Stimulated activated CD8-positive, alpha-beta memory T cell treated with anti-CD3 and anti-CD28 coated beads, Interleukin-7, amount 100 ng/mL, for 24 hours (primary cell): ENCODE data around the gene ZNF496.
"Not testable (repeated sequence)": the region's sequence is repeated elsewhere in the genome, so short reads cannot be mapped to it uniquely, and the experiment has no call there.

Experiments
- DNase-seq: peaks from one replicate; pipeline ENCODE4 v3.0.0-alpha.2; 2020; ENCODE audit warnings: low read depth

ZNF496 gene

GRCh38 chr1:247358920-247359319 is 27.3 kb upstream of the ZNF496 start:
- DNase-seq = no peak

GRCh38 chr1:247357781-247358211 is 26.1 kb upstream of the ZNF496 start:
- DNase-seq = no peak

- DNase-seq = no peak
Measured at GRCh38 chr1:247357052-247357780, 25.5 kb upstream of the ZNF496 start.

DNA sequence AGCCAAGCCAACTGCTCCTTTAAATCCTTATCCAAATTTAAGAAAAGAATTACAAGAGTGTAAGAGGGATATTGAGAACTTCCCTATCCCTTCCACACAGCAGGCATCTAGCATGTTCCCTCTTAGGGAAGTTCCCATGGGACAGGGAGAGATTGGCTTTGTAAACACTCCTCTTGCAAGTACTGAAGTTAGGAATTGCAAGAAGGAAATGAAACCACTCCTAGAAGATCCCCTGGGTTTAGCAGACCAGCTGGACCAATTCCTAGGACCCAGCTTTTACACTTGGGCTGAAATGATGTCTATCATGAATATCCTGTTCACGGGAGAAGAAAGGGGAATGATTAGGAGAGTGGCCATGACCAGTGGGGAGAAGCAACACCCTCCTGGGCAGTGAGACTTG is 23.5 kb upstream of the ZNF496 start:
- not testable (repeated sequence) for DNase-seq

DNA sequence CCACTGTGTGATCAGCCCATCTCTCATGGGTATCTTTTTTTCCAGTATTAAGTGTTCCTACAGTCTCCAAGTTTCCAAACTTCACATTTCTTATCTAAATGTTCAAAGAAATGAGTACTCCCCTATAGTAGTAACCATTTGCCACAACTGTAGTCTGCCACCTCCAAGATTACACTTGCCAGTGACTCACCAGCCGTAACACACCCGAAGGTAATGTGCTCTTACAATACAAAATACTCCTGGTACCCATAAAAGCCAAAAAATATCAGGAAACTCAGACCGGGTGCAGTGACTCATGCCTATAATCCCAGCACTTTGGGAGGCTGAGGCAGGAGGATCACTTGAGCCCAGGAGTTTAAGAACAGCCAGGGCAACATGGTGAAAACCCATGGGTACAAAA is 20.5 kb upstream of the ZNF496 start:
- DNase-seq = no peak

- no peak for DNase-seq
Measured at GRCh38 chr1:247350587-247350986, 18.9 kb upstream of the ZNF496 start.

DNA sequence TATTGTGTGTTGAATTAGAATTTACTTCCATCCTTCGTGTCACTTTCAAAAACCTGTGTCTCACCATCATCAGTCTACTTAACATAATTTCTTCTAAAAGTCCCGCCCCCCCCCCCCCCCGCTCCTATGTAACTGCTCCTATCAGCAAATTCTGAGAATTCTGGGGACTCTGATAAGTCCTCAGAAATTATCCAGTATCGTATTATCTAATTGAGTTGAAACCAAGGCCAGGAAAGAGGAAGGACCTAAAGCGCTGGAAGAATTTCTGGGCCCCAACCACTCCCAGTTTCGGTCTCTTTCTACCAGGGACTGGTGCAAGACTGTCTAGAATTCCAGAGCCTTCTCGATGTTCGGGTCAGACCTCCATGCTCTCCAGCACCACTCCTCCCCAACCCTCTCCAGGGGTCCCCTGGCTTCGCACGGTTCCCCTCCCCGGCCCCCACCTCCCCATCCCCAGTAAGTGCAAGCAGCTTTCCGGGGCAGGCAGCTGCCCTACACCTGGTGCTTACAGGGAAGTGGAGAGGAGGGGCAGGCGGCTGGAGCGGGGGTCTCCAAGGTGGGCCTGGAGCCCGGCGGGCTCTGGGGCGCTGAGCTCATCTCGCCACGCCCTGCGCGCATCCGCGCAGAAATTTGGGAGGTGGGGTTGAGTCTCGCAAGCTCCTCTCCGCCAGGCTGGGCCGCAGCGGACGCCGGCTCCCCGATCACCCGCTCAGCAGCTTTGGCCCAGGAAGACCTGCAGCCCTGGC is 16.0 kb upstream of the ZNF496 start:
- no peak for DNase-seq

DNA sequence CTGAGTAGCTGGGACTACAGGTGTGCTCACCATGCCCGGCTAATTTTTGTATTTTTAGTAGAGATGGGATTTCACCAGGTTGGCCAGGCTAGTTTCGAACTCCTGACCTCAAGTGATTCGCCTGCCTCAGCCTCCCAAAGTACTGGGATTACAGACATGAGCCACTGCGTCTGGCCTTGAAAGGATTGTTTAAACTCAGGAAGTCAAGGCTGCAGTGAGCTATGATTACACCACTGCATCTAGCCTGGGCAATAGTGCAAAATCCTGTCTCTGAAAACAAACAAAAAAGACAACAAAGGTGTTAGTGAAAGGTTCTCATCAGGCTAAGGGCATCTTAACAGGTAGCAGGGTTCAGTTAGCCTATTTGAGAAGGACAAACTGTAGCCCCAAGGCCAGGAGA is 14.2 kb upstream of the ZNF496 start:
- no peak for DNase-seq

- DNase-seq = no peak
Measured at GRCh38 chr1:247343801-247344200, 12.1 kb upstream of the ZNF496 start.

DNA sequence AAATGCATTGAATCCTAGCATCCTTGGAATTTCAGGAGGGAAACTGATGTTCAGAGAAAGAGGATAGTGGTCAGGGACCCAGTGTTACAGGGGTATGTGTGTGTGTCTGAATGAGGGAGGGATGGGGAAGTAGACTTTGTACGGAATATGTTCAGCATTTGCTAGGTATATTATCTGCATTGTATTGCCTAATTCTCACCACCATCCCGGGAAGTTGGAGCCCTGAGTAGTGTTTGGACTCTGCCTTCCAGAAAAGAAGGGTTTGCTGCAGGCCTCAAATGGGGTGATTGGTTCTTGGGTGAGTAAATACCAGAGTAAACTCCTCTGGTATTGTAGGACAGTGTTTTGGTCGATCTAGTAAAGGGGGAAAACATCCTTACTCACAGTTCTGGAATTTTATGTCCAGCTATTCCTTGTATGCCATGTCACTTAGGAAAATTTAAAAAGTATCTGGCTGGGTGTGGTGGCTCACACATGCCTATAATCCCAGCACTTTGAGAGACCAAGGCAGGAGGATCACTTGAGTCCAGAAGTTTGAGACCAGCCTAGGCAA is 7.1 kb upstream of the ZNF496 start:
- DNase-seq = no peak

DNA sequence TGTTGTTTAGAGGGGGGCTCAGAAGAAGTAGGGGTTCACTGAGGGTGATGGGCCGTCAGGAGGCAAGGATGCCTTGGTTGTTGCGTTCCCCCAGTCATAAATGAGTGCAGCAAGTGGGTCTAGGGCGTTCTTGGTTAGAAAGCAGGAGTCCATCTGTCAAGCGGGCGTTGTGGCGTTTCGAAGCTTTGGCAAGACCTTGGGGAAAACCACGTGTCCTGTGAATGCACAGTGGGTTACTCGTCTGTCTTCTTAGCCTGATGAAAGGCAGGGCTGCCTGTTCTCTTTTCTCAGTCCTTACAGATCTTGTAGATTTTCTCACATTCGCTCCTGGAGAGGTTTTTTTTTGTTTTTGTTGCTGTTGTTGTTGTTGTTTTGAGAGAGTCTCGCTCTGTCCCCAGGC is 6.3 kb upstream of the ZNF496 start:
- no peak for DNase-seq

DNA sequence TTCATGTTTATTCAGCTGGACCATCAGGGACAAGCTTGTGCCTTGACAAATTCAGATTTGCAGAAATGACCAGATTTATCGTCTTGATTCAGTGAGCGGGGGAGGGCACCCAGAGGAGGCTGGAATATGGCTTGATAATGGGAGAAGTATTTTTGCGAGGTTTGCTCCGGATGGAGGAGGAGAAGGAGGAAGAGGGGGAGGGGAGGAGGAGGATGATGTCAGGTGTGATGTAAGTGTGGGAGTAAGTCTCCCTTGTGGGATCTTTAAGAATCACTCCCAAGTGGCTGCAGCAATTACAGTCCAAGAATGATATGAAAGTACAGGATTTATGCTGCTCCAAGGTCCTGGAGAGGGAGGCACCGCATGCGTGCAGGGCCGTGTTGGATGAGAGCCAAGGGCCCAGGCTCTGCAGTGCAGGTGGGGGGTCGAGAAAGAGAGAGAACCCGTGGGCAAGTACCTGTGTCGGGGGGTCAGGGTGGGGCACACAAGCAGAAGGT is 5.6 kb upstream of the ZNF496 start:
- no peak for DNase-seq

DNA sequence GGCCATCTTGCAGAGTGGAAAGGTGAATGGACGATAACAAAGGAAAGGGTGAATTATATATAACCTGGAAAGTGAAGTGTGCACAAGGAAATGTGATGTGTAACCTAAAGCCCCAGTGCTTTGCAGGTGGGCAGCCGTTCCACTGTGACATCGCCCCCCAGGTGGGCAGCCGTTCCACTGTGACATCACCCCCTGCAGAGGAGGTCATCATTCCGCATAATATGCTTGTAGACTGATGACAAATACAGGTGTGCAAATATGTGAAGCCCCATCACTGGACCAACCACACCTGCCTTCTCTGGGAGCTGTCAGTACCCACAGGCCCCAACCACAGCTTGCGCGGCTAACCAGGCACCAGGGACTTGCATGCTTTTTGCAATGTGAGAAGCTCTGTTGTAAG is 4.7 kb upstream of the ZNF496 start:
- no peak for DNase-seq

DNA sequence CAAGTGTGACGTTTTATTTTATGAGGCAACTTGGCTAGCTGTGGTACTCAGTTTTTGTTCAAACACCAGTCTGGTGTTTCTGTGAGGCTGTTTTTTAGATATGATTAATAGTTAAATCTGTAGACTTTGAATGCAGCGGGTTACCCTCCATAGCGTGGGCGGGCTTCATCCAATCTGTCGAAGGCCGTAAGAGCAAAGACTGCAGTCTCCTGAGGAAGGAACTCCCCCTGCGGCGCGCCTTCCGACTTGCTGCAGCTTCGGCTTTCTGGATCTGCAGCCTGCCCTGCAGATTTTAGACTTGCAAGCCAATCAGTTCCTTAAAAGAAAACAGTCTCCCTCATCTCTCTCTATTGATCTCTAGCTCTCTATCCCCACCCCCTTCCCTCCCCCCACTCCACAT is 4.2 kb upstream of the ZNF496 start:
- no peak for DNase-seq

DNA sequence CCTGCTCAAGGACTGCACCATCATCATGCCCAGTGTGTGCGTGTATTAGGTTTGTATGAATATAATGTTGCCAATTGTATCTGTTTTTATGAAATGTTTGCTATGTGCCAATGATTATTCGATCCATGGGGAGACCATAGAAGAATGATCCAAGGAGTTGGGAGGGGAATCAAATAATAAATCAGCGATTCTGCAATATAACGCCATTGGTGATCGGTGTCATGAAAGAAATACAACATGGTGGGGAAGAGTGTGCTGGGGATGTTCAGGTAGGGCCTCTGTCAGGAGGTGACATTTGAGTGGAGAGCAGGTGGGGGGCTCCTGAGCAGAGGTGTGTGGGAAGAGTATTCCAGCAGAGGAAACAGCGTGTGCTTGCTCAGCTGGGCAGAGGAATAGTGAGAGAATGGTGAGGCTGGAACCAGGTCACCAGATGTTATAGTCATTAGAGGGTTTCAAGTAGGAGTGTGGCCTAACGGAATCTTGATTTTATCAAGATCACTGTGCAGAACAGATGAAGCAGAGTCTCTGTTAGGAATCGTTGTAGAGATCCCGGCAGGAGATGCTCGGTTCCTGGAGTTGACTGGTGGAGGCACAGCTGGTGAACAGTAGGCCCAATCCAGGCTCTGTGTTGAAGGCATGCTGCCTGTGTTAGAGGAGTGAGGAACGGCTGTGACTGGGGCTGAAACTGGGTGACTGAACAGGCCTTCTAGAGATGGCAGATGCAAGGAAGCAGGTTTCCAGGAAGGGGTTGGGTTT is 2.9 kb upstream of the ZNF496 start:
- no peak for DNase-seq

GRCh38 chr1:247332623-247333361 is 1.1 kb upstream of the ZNF496 start:
- DNase-seq = no peak

- peak; percentile 15 for DNase-seq
Measured at GRCh38 chr1:247332215-247332622, 552 bp upstream of the ZNF496 start.

GRCh38 chr1:247331172-247331524 is 519 bp downstream of the ZNF496 start:
- peak; percentile 38 for DNase-seq

DNA sequence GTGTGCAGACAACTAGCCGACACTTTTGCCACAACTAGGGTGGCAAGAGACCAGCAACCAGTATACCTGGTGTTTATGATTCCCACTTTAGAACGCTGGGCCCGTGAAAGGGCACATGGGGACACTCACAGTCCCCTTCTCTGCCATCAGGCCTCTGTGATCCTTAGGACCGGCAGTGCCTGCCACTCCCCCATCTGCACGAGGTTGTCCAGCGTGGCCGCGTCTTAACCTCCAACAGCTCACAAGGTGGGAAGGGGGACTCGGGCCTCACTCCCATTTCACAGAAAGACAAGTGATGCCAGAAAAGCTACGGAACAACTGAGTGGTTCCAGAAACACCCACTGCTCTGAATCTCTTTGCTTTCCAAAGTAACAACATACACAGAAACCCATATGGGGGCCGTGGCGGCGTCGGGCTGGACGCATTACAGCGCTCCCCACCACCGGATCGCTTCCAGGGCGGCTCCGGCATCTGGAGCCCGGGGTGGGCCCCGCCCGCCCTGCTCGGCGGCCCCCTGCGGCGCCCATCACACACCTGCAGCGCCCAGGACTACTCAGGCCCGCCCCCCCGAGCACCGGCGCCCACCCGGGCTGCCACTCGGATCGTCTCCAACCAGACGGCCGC is 1.0 kb downstream of the ZNF496 start:
- no peak for DNase-seq

DNA sequence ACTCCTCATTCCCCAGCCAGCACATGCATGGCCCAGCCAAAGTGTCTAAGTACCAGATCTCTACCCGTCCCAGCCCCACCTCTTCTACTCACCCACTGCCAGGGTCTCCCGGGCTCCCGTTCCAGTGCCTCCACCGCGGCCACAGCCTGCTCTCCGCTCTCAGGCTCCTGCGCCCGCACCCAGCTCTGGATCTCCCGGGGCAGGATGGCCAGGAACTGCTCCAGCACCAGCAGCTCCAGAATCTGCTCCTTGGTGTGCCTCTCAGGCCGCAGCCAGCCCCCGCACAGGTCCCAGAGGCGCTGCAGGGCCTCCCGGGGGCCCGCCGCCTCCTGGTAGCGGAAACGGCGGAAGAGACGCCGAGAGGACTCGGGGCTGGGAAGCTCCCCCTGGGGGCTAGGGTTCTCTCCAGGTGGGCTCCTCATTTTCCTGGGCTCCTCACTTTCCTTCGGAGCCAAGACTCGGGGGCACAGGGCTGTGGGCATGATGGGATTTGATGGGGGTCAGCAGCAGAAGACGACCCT is 2.5 kb downstream of the ZNF496 start:
- no peak for DNase-seq

- DNase-seq = no peak
Measured at GRCh38 chr1:247328311-247328710, 3.4 kb downstream of the ZNF496 start.
